Lung (tissue), 12 donors: ENCODE data around the gene TBC1D22A. TPM values are rescaled to one million over a fixed set of nuclear protein-coding genes. Genes with fewer than 3 reads are reported as not detected.
"Not testable (repeated sequence)": the region's sequence is repeated elsewhere in the genome, so short reads cannot be mapped to it uniquely, and the experiment has no call there.

Source experiments
- ATAC-seq: fragments of 200-7000 bp; cut with Tn5 transposase; one replicate; pipeline ENCODE4 v1.9.1; 2020; ENCODE audit warnings: moderate number of reproducible peaks; ENCODE audit not compliant: insufficient read depth, low FRiP score
- DNase-seq, 3 donors: peaks; one replicate each; pipeline ENCODE4 v3.0.0-alpha.2; 2013 to 2017
- H3K27ac ChIP-seq, 2 donors: one replicate each; pipeline ENCODE4 v1.5.1; 2013; ENCODE audit warnings: mild to moderate bottlenecking in 2 of 2, moderate library complexity in 2 of 2, control low read depth in 1 of 2, inconsistent platforms in 1 of 2, low read depth in 1 of 2, low read length in 1 of 2
- H3K27me3 ChIP-seq, 3 donors: one replicate each; pipeline ENCODE4 v1.5.1; 2013; ENCODE audit warnings: low read length in 2 of 3; ENCODE audit not compliant: control insufficient read depth in 3 of 3, insufficient read depth in 3 of 3
- H3K36me3 ChIP-seq, 4 donors: one replicate each; pipeline ENCODE4 v1.5.1; 2013; ENCODE audit warnings: low read length in 4 of 4, mild to moderate bottlenecking in 1 of 4, moderate library complexity in 1 of 4; ENCODE audit not compliant: control insufficient read depth in 4 of 4, insufficient read depth in 4 of 4
- H3K4me1 ChIP-seq, 5 donors: one replicate each; pipeline ENCODE4 v1.5.1; 2013; ENCODE audit warnings: low read length in 5 of 5, mild to moderate bottlenecking in 2 of 5, moderate library complexity in 1 of 5; ENCODE audit not compliant: control insufficient read depth in 5 of 5, insufficient read depth in 5 of 5
- H3K4me3 ChIP-seq: one replicate; pipeline ENCODE4 v1.5.1; 2013; ENCODE audit warnings: mild to moderate bottlenecking, control low read depth, moderate library complexity
- H3K9ac ChIP-seq, 2 donors: one replicate each; pipeline ENCODE4 v1.5.1; 2013; ENCODE audit warnings: low read length in 2 of 2, control low read depth in 1 of 2; ENCODE audit not compliant: insufficient read depth in 1 of 2
- H3K9me3 ChIP-seq, 4 donors: one replicate each; pipeline ENCODE4 v1.5.1; 2013; ENCODE audit warnings: low read length in 3 of 4, mild to moderate bottlenecking in 1 of 4, moderate library complexity in 1 of 4; ENCODE audit not compliant: control insufficient read depth in 4 of 4, insufficient read depth in 3 of 4
- CTCF ChIP-seq: IDR thresholded peaks from 2 replicates; pipeline ENCODE4 v1.5.1; 2012; ENCODE audit warnings: mild to moderate bottlenecking; ENCODE audit errors: control extremely low read depth, extremely low read depth
- WGBS, 2 donors: extraction: QIAGEN DNeasy Blood & Tissue Kit; methylation state at CpG; one replicate each; pipeline ENCODE4 v1.1.7; 2013; 5-methylcytosine and 5-hydroxymethylcytosine counted together
- polyA plus RNA-seq, 2 donors: library from polyadenylated mRNA; stranded (reverse); fragments of 200-250 nt; gene quantifications; one replicate each; pipeline ENCODE4 v1.2.1, GENCODE V29; 2013
- total RNA-seq, 2 donors: library from RNA; depleted of rRNA in 1 of 2; stranded (reverse); fragments of >200 nt in 1 of 2; gene quantifications; one replicate each; pipeline ENCODE4 v1.2.1, GENCODE V29; 2014 to 2021
- donor health status: control.
- donor health status: control.
- donor health status: Bipolar disorder and iron deficiency.
- donor health status: healthy.
- donor health status: DM: yes; HTN: yes; CAD: no.

TBC1D22A gene
- total and polyA plus RNA-seq, 4 donors: 20.2 to 38.4 (median 21.0) TPM

GRCh38 chr22:47139790-47140119 is 377.3 kb downstream of the TBC1D22A start:
- no peaks in the 10 kb centered on the region for H3K27me3 ChIP-seq
- TF ChIP-seq CTCF: no peak
- H3K27ac ChIP-seq: no peak overlapping the region
- H3K9me3 ChIP-seq: no peaks in the 10 kb centered on the region
- peaks cover 0 to 2% (median 0%) of the 10 kb centered on the region in 4 donors for H3K36me3 ChIP-seq
- no peak overlapping the region for H3K9ac ChIP-seq
- H3K4me3 ChIP-seq: no peak overlapping the region
- no peak for ATAC-seq
- DNase-seq: no peak
- WGBS, 2 donors: 93% methylated on average over 6 of the region's 6 CpGs
- peaks cover 0 to 7% (median 0%) of the 10 kb centered on the region in 5 donors for H3K4me1 ChIP-seq

GRCh38 chr22:47140975-47141374 is 378.5 kb downstream of the TBC1D22A start:
- DNase-seq, H3K9me3 ChIP-seq, H3K27me3 ChIP-seq, ATAC-seq, H3K9ac ChIP-seq, H3K4me3 ChIP-seq, H3K4me1 ChIP-seq, H3K36me3 ChIP-seq, H3K27ac ChIP-seq: not testable (repeated sequence)
- WGBS, 2 donors: 97 to 98% methylated on average over 8 of the region's 8 CpGs

- no peaks in the 10 kb centered on the region for H3K36me3 ChIP-seq
- peaks cover 0 to 5% (median 0%) of the 10 kb centered on the region in 5 donors for H3K4me1 ChIP-seq
- peak overlapping the region in 1 of 2 donors; percentile 19 for H3K27ac ChIP-seq
- H3K9ac ChIP-seq: no peak overlapping the region
- DNase-seq (no peak), ATAC-seq (no peak)
- no peaks in the 10 kb centered on the region for H3K9me3 ChIP-seq
- TF ChIP-seq CTCF: no peak
- no peaks in the 10 kb centered on the region for H3K27me3 ChIP-seq
- WGBS, 2 donors: 95 to 98% methylated on average over 2 of the region's 2 CpGs
- H3K4me3 ChIP-seq: no peak overlapping the region
Measured at GRCh38 chr22:47142427-47143046, 380.1 kb downstream of the TBC1D22A start.

GRCh38 chr22:47143249-47143938 is 380.9 kb downstream of the TBC1D22A start:
- Histone ChIP-seq H3K36me3 (no peaks in the 10 kb centered on the region), H3K9ac (no peak overlapping the region), H3K4me3 (no peak overlapping the region), H3K9me3 (no peaks in the 10 kb centered on the region), H3K27ac (peak overlapping the region in 1 of 2 donors; percentile 45), H3K27me3 (no peaks in the 10 kb centered on the region), H3K4me1 (peaks cover 0 to 5% (median 0%) of the 10 kb centered on the region in 5 donors)
- ATAC-seq (no peak), DNase-seq (no peak)
- WGBS, 2 donors: 83 to 89% methylated on average over 16 of the region's 16 CpGs
- TF ChIP-seq CTCF: no peak
